ENCODE data around the gene MYO1B.

MYO1B gene

GRCh38 chr2:191226196-191226595 lies 19.0 kb upstream of the MYO1B start:
- no peak for DNase-seq (ENCODE audit: low spot score)

GRCh38 chr2:191228333-191228732 lies 16.9 kb upstream of the MYO1B start:
- no peak for DNase-seq (ENCODE audit: low spot score)

- no peak for DNase-seq (ENCODE audit: low spot score)
Measured at GRCh38 chr2:191228861-191229260, 16.3 kb upstream of the MYO1B start.

GRCh38 chr2:191230174-191230573 lies 15.0 kb upstream of the MYO1B start:
- no peak for DNase-seq (ENCODE audit: low spot score)

GRCh38 chr2:191231995-191232394 lies 13.2 kb upstream of the MYO1B start:
- no peak for DNase-seq (ENCODE audit: low spot score)

- DNase-seq (ENCODE audit: low spot score), result no peak
Measured at GRCh38 chr2:191233533-191233932, 11.7 kb upstream of the MYO1B start.

GRCh38 chr2:191234376-191234775 lies 10.8 kb upstream of the MYO1B start:
- no peak for DNase-seq (ENCODE audit: low spot score)

GRCh38 chr2:191240871-191241270 lies 4.3 kb upstream of the MYO1B start:
- no peak for DNase-seq (ENCODE audit: low spot score)

- DNase-seq (ENCODE audit: low spot score), result no peak
Measured at GRCh38 chr2:191241418-191241817, 3.8 kb upstream of the MYO1B start.

GRCh38 chr2:191243154-191243553 lies 2.0 kb upstream of the MYO1B start:
- no peak for DNase-seq (ENCODE audit: low spot score)

- no peak for DNase-seq (ENCODE audit: low spot score)
Measured at GRCh38 chr2:191244350-191244749, 854 bp upstream of the MYO1B start.

GRCh38 chr2:191245869-191246531 lies 796 bp downstream of the MYO1B start:
- no peak for DNase-seq (ENCODE audit: low spot score)

- no peak for DNase-seq (ENCODE audit: low spot score)
Measured at GRCh38 chr2:191246820-191247380, 1.7 kb downstream of the MYO1B start.

- DNase-seq (ENCODE audit: low spot score), result no peak
Measured at GRCh38 chr2:191247381-191248057, 2.3 kb downstream of the MYO1B start.

- DNase-seq (ENCODE audit: low spot score), result no peak
Measured at GRCh38 chr2:191249156-191249813, 4.1 kb downstream of the MYO1B start.

- DNase-seq (ENCODE audit: low spot score), result no peak
Measured at GRCh38 chr2:191250400-191250799, 5.2 kb downstream of the MYO1B start.

- DNase-seq (ENCODE audit: low spot score), result no peak
Measured at GRCh38 chr2:191250986-191251385, 5.8 kb downstream of the MYO1B start.

- no peak for DNase-seq (ENCODE audit: low spot score)
Measured at GRCh38 chr2:191252699-191253098, 7.5 kb downstream of the MYO1B start.

- DNase-seq (ENCODE audit: low spot score), result no peak
Measured at GRCh38 chr2:191253476-191253875, 8.3 kb downstream of the MYO1B start.

GRCh38 chr2:191255271-191255670 lies 10.1 kb downstream of the MYO1B start:
- DNase-seq (ENCODE audit: low spot score), result no peak

GRCh38 chr2:191255756-191256312 lies 10.6 kb downstream of the MYO1B start:
- DNase-seq (ENCODE audit: low spot score), result no peak

- no peak for DNase-seq (ENCODE audit: low spot score)
Measured at GRCh38 chr2:191257934-191258333, 12.7 kb downstream of the MYO1B start.

GRCh38 chr2:191258996-191259395 lies 13.8 kb downstream of the MYO1B start:
- no peak for DNase-seq (ENCODE audit: low spot score)

Data from Ammon's horn (tissue), 1 donor.